Neural progenitor cell (in vitro differentiated cells): ENCODE data around the gene CAPZB. TPM values are rescaled to one million over a fixed set of nuclear protein-coding genes. Genes with fewer than 3 reads are reported as not detected.

Experiments used
- DNase-seq: peaks from one replicate; pipeline ENCODE4 v3.0.0-alpha.2; 2016; ENCODE audit warnings: low spot score
- H2AFZ ChIP-seq: fragments of 200-600 bp; sonication (generic); replicated peaks from 2 replicates; pipeline ENCODE4 v1.6.1; 2016; ENCODE audit warnings: antibody characterized with exemption
- H3F3A ChIP-seq: fragments of 200-600 bp; sonication (generic); 2 replicates; pipeline ENCODE4 v1.6.1; 2016; ENCODE audit warnings: antibody characterized with exemption, low read depth
- H3K27ac ChIP-seq: fragments of 200-600 bp; sonication (generic); 2 replicates; pipeline ENCODE4 v1.5.1; 2016; ENCODE audit warnings: mild to moderate bottlenecking
- H3K27me3 ChIP-seq: fragments of 200-600 bp; sonication (generic); 2 replicates; pipeline ENCODE4 v1.6.1; 2016; ENCODE audit warnings: mild to moderate bottlenecking, moderate library complexity
- H3K36me3 ChIP-seq: fragments of 200-600 bp; sonication (generic); 2 replicates; pipeline ENCODE4 v1.5.1; 2016
- H3K4me1 ChIP-seq: fragments of 200-600 bp; sonication (generic); 2 replicates; pipeline ENCODE4 v1.6.1; 2016; ENCODE audit warnings: mixed run types
- H3K4me2 ChIP-seq: fragments of 200-600 bp; sonication (generic); 2 replicates; pipeline ENCODE4 v1.6.1; 2016
- H3K4me3 ChIP-seq: fragments of 200-600 bp; sonication (generic); 2 replicates; pipeline ENCODE4 v1.5.1; 2016
- H3K79me2 ChIP-seq: fragments of 200-600 bp; sonication (generic); 2 replicates; pipeline ENCODE4 v1.6.1; 2016; ENCODE audit warnings: low read depth
- H3K9ac ChIP-seq: fragments of 200-600 bp; sonication (generic); 2 replicates; pipeline ENCODE4 v1.6.1; 2016
- H3K9me3 ChIP-seq: fragments of 200-600 bp; sonication (generic); 2 replicates; pipeline ENCODE4 v1.5.1; 2016; ENCODE audit warnings: low read depth
- H4K20me1 ChIP-seq: fragments of 200-600 bp; sonication (generic); 2 replicates; pipeline ENCODE4 v1.6.1; 2016; ENCODE audit warnings: low read depth
- H3K27ac Mint-ChIP-seq: 3 replicates; pipeline ENCODE4 v1.8.0; 2021; ENCODE audit warnings: mixed read lengths
- H3K27me3 Mint-ChIP-seq: 2 replicates; pipeline ENCODE4 v1.8.0; 2022; ENCODE audit warnings: low read depth, mild to moderate bottlenecking, inconsistent platforms, moderate library complexity, mixed read lengths; ENCODE audit not compliant: insufficient read depth
- H3K36me3 Mint-ChIP-seq: 3 replicates; pipeline ENCODE4 v1.8.0; 2021; ENCODE audit warnings: mixed read lengths
- H3K4me1 Mint-ChIP-seq: 3 replicates; pipeline ENCODE4 v1.8.0; 2021; ENCODE audit warnings: mixed read lengths
- H3K4me3 Mint-ChIP-seq: 3 replicates; pipeline ENCODE4 v1.8.0; 2021; ENCODE audit warnings: mild to moderate bottlenecking, moderate library complexity, mixed read lengths
- H3K9me3 Mint-ChIP-seq: 3 replicates; pipeline ENCODE4 v1.8.0; 2020; ENCODE audit warnings: mixed read lengths
- CTCF ChIP-seq: fragments of 200-600 bp; sonication (generic); IDR thresholded peaks from 2 replicates; pipeline ENCODE4 v1.5.1; 2017; ENCODE audit warnings: antibody characterized with exemption, mild to moderate bottlenecking
- EZH2 ChIP-seq: fragments of 200-600 bp; sonication (generic); IDR thresholded peaks from 2 replicates; pipeline ENCODE4 v1.6.1; 2017; ENCODE audit warnings: antibody characterized with exemption, mild to moderate bottlenecking, moderate library complexity
- EZH2phosphoT487 ChIP-seq: fragments of 200-600 bp; sonication (generic); IDR thresholded peaks from 2 replicates; pipeline ENCODE4 v1.6.1; 2017; ENCODE audit warnings: antibody characterized with exemption
- total RNA-seq: library from RNA; depleted of rRNA; stranded (reverse); fragments of >200 nt; gene quantifications from 2 replicates; pipeline ENCODE4 v1.2.3, GENCODE V29; 2015; ENCODE audit warnings: low replicate concordance

Gene CAPZB
- total RNA-seq, 1 donor from 2014 or later, result 134 TPM

- H3K36me3 ChIP-seq, result no peaks in the 10 kb centered on the region
Measured at GRCh38 chr1:19324665-19324990, 160.7 kb downstream of the CAPZB start.

GRCh38 chr1:19323987-19324664 is 161.2 kb downstream of the CAPZB start:
- Histone ChIP-seq H2AFZ (no peak overlapping the region), H3K4me3 (no peak overlapping the region), H3K9me3 (no peaks in the 10 kb centered on the region), H3K79me2 (no peaks in the 10 kb centered on the region), H3K27ac (no peak overlapping the region), H3K9ac (no peak overlapping the region), H3K36me3 (no peaks in the 10 kb centered on the region), H4K20me1 (no peaks in the 10 kb centered on the region), H3K27me3 (no peaks in the 10 kb centered on the region), H3F3A (no peaks in the 10 kb centered on the region), H3K4me2 (no peak overlapping the region), H3K4me1 (no peaks in the 10 kb centered on the region)
- Mint-ChIP-seq H3K4me3 (no peak overlapping the region), H3K9me3 (no peaks in the 10 kb centered on the region), H3K27me3 (peaks cover 2% of the 10 kb centered on the region), H3K36me3 (peaks cover 5% of the 10 kb centered on the region), H3K4me1 (no peaks in the 10 kb centered on the region), H3K27ac (no peak overlapping the region)
- TF ChIP-seq EZH2phosphoT487 (no peak), EZH2 (no peak), CTCF (no peak)
- no peak for DNase-seq

More at GRCh38 chr1:19324665-19324990, 160.7 kb downstream of the CAPZB start:
- Histone ChIP-seq H3K4me3 (no peak overlapping the region), H3K27ac (no peak overlapping the region), H2AFZ (no peak overlapping the region), H3K9ac (no peak overlapping the region), H3K4me2 (no peak overlapping the region), H3K79me2 (no peaks in the 10 kb centered on the region), H3K4me1 (no peaks in the 10 kb centered on the region), H3F3A (no peaks in the 10 kb centered on the region), H3K27me3 (no peaks in the 10 kb centered on the region), H4K20me1 (no peaks in the 10 kb centered on the region), H3K9me3 (no peaks in the 10 kb centered on the region)
- Mint-ChIP-seq H3K9me3 (no peaks in the 10 kb centered on the region), H3K27me3 (peaks cover 2% of the 10 kb centered on the region), H3K27ac (no peak overlapping the region), H3K4me1 (no peaks in the 10 kb centered on the region), H3K4me3 (no peak overlapping the region), H3K36me3 (peaks cover 5% of the 10 kb centered on the region)
- no peak for TF ChIP-seq CTCF
- DNase-seq, result no peak

DNA sequence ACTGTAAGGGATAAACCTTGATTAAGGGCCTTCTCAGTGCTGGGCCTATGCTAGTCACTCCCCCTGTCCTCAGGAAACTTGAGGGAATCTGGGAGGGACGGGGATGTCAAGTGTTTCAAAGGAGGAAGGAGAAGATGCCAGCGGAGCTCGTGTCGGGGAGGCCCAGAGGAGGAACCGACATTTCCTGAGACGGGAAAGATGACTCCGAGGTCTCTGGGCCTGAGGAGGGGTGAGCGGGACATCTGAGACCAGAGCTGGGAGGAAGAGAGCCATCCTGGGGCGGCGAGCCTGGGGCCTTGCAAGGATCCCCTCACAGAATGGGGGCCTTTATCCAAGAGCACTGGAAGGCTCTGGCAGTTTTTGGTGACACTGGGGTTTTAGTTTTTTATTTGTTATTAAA is 162.9 kb downstream of the CAPZB start:
- Histone ChIP-seq H3K27me3 (no peaks in the 10 kb centered on the region), H3K27ac (no peak overlapping the region), H3K9me3 (no peaks in the 10 kb centered on the region), H3F3A (no peaks in the 10 kb centered on the region), H2AFZ (no peak overlapping the region), H3K4me3 (no peak overlapping the region), H4K20me1 (peaks cover 5% of the 10 kb centered on the region), H3K4me2 (no peak overlapping the region), H3K4me1 (no peaks in the 10 kb centered on the region), H3K79me2 (no peaks in the 10 kb centered on the region), H3K9ac (no peak overlapping the region), H3K36me3 (no peaks in the 10 kb centered on the region)
- H3K4me3 Mint-ChIP-seq, result no peak overlapping the region
- no peaks in the 10 kb centered on the region for H3K4me1 Mint-ChIP-seq
- peaks cover 2% of the 10 kb centered on the region for H3K27me3 Mint-ChIP-seq
- no peak for DNase-seq
- no peak for TF ChIP-seq EZH2phosphoT487
- peaks cover 9% of the 10 kb centered on the region for H3K36me3 Mint-ChIP-seq
- H3K27ac Mint-ChIP-seq, result no peak overlapping the region
- no peaks in the 10 kb centered on the region for H3K9me3 Mint-ChIP-seq

GRCh38 chr1:19321071-19321470 is 164.3 kb downstream of the CAPZB start:
- Histone ChIP-seq H3K4me2 (no peak overlapping the region), H3F3A (no peaks in the 10 kb centered on the region), H3K27me3 (no peaks in the 10 kb centered on the region), H3K4me3 (no peak overlapping the region), H2AFZ (no peak overlapping the region), H3K9ac (no peak overlapping the region), H4K20me1 (peaks cover 12% of the 10 kb centered on the region), H3K4me1 (no peaks in the 10 kb centered on the region), H3K9me3 (no peaks in the 10 kb centered on the region), H3K79me2 (no peaks in the 10 kb centered on the region), H3K27ac (no peak overlapping the region), H3K36me3 (no peaks in the 10 kb centered on the region)
- H3K27ac Mint-ChIP-seq, result no peak overlapping the region
- no peak for DNase-seq
- peaks cover 8% of the 10 kb centered on the region for H3K36me3 Mint-ChIP-seq
- no peak for TF ChIP-seq CTCF
- TF ChIP-seq EZH2phosphoT487, result no peak
- TF ChIP-seq EZH2, result no peak
- peaks cover 2% of the 10 kb centered on the region for H3K4me1 Mint-ChIP-seq
- no peaks in the 10 kb centered on the region for H3K9me3 Mint-ChIP-seq
- peaks cover 2% of the 10 kb centered on the region for H3K27me3 Mint-ChIP-seq
- no peak overlapping the region for H3K4me3 Mint-ChIP-seq
